ENCODE results near the gene OPRD1. TPM values are rescaled to one million over a fixed set of nuclear protein-coding genes. Genes with fewer than 3 reads are reported as not detected.
"Not testable (repeated sequence)": the region's sequence is repeated elsewhere in the genome, so short reads cannot be mapped to it uniquely, and the experiment has no call there.

OPRD1 gene
- total RNA-seq, 1 experiment from 2014 or later: not detected

GRCh38 chr1:28801461-28801860 lies 10.5 kb upstream of the OPRD1 start:
- no peak for DNase-seq (ENCODE audit: low spot score)

GRCh38 chr1:28803051-28803450 lies 8.9 kb upstream of the OPRD1 start:
- DNase-seq (ENCODE audit: low spot score): no peak

- no peak for DNase-seq (ENCODE audit: low spot score)
Observed at GRCh38 chr1:28803662-28804061, 8.3 kb upstream of the OPRD1 start.

DNA sequence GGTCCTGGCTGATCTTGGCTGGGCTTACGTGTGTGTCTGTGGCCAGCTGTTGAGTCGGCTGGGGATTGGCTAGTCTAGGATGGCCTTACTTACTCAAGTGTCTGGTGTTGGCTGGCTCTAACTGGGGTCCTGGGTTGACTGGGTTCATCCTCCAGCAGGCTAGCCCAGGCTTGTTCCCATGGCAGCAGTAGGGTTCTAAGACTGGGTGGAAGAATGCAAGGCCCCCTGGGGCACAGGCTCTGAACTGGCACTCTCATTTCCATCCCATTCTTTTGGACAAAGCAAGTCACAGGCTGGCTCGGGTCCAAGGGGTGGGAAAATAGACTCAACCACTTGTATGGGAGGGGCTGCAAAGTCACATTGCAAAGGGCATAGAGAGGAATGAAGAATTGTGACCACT lies 7.9 kb upstream of the OPRD1 start:
- no peak for DNase-seq (ENCODE audit: low spot score)

DNA sequence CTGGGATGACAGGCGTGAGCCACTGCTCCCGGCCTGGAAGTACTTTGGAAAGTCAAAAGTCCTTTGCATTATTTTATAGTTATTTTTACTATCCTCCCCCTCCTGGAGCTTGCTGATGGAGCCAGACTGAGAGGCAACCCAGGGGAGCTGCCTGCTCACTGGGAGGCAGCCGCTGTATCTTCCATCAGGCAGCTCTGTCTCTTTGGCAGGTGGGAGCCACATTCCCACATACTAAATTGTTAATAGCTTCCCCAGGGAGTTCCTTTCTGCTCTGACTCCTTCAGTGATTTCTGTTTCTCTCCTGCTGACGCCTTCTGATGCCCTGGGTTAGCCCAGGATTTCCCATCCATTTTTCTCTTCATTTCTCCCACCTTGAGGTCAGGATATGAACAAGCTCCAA lies 4.9 kb upstream of the OPRD1 start:
- DNase-seq (ENCODE audit: low spot score): no peak

GRCh38 chr1:28807986-28808385 lies 4.0 kb upstream of the OPRD1 start:
- DNase-seq (ENCODE audit: low spot score): no peak

DNA sequence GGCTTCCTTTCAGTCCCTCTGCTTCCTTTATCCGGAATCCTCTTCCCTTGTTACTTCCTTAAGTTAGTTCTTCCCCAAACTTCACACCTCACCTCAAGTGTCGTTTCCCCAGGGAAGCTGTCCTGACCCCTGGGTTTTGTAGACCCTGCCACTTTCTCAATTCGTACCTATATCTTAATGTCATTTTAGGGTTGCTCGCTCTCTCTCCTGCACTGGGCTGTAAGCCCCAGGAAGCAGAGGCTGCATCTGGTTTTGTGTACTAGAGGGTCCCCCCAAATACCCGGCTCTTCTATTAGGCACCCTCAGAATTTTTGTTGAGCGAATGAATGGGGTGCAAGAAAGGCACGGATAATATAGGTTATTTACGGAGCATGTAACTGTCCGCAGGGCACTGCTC lies 603 bp upstream of the OPRD1 start:
- no peak for DNase-seq (ENCODE audit: low spot score)

GRCh38 chr1:28812669-28813468 lies 899 bp downstream of the OPRD1 start:
- DNase-seq (ENCODE audit: low spot score): no peak

DNA sequence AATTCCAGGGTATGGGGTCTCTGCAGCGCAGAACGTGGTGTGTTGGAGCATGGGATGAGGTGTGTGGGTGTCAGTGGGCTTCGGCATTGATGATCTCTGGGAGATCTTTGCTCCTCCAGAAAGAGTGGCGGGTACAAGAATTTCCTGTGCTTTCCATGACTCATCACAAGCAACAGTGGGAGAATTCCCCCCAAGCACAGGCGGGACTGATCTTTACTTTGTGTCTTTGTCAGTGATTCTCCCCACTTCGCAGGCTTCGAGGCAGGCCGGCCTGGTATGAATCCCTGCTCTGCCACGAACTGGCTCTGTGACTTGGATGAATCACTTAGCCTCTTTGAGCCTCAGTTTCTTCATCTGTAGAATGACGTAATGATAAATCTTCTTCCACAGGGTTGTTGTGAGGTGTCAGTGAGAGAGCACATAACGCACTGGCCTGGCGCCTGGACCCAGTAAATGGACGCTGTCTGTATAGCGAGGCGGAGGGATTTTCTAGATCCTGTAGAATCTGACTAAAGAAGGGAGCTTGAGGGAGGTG lies 2.0 kb downstream of the OPRD1 start:
- DNase-seq (ENCODE audit: low spot score): no peak

DNA sequence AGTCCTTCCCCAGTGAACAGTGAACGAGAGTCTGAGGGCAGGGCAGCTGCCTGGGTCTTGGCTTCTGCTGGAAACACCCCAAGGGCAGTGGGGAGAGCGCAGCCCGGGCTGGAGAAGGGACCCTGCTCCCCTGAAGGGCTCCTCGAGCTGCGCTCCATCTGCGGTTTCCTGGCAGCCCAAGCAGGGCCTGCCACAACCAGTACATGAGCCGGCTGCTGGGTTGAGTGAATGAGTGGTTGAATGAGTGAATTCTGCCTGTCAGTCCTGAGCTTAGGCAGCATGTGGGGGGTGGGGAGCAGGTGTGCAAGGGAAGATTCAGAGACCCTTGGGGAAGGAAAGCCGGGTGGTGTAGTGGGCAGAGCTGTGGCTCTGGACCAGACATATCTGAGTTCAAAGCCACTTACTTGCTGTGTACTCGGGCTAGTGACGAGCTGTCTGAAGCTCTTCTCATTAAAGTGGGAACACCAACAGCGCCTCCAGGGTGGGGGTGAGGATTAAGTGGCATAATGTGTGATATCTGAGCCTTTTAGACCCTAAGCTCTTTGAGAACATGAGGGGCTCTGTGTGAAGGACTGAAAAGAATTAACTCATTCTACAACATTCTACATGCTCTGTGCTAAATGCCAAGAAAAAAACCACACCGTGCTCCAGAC lies 3.7 kb downstream of the OPRD1 start:
- DNase-seq (ENCODE audit: low spot score): no peak

GRCh38 chr1:28817133-28817532 lies 5.2 kb downstream of the OPRD1 start:
- no peak for DNase-seq (ENCODE audit: low spot score)

- DNase-seq (ENCODE audit: low spot score): no peak
Observed at GRCh38 chr1:28819020-28819419, 7.0 kb downstream of the OPRD1 start.

- no peak for DNase-seq (ENCODE audit: low spot score)
Observed at GRCh38 chr1:28822799-28823198, 10.8 kb downstream of the OPRD1 start.

DNA sequence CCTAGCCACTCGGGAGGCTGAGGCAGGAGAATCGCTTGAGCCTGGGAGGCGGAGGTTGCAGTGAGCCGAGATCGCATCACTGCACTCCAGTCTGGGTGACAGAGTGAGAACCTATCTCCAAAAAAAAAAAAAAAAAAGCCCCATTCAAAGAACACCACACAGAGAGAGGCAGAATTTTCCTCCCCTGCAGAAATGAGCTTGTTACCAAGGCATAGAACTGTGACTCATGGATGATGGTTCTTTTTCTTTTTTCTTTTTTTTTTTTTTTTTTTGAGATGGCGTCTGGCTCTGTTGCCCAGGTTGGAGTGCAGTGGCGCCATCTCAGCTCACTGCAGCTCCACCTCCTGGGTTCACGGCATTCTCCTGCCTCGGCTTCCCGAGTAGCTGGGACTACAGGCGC lies 12.1 kb downstream of the OPRD1 start:
- DNase-seq (ENCODE audit: low spot score): not testable (repeated sequence)

GRCh38 chr1:28828227-28828858 lies 16.4 kb downstream of the OPRD1 start:
- DNase-seq (ENCODE audit: low spot score): not testable (repeated sequence)

- no peak for DNase-seq (ENCODE audit: low spot score)
Observed at GRCh38 chr1:28830814-28831213, 18.8 kb downstream of the OPRD1 start.

DNA sequence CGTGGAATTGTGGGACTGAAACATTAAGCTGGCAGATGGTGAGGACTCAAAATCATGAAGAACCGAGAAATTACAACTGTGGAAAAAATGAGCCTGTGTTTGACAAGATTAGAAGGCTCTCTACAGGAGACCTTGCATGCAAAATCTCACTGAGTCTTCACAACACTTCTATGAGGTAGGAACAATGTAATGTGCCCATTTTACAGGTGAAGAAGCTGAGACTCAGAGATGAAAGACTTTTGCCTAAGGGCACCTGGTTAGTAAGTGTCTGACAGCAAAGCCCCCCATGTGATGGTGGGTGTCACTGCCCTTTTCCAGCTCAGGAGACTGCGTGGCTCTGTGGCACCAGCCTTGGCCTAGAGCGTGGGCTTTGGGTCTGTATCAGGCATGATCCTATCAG lies 21.0 kb downstream of the OPRD1 start:
- DNase-seq (ENCODE audit: low spot score): no peak

- DNase-seq (ENCODE audit: low spot score): no peak
Observed at GRCh38 chr1:28833381-28833780, 21.4 kb downstream of the OPRD1 start.

- no peak for DNase-seq (ENCODE audit: low spot score)
Observed at GRCh38 chr1:28835237-28835650, 23.3 kb downstream of the OPRD1 start.

- no peak for DNase-seq (ENCODE audit: low spot score)
Observed at GRCh38 chr1:28836421-28836956, 24.5 kb downstream of the OPRD1 start.

GRCh38 chr1:28840928-28841544 lies 29.1 kb downstream of the OPRD1 start:
- no peak for DNase-seq (ENCODE audit: low spot score)
